Astrocyte (in vitro differentiated cells and primary cell): ENCODE data around the gene KIF18B. TPM values are rescaled to one million over a fixed set of nuclear protein-coding genes. Genes with fewer than 3 reads are reported as not detected.

Experiments used
- DNase-seq: peaks from one replicate; pipeline ENCODE4 v3.0.0-alpha.2; 2010; ENCODE audit warnings: low read depth
- FAIRE-seq: peaks from 2 replicates; lab custom pipeline; 2011; peaks lifted over from hg19 to GRCh38; lab: Jason Lieb, UNC
- H2AFZ ChIP-seq: 2 replicates; pipeline ENCODE4 v1.6.0; 2012; ENCODE audit warnings: low read depth, low read length, inconsistent platforms
- H3K27ac ChIP-seq: 2 replicates; pipeline ENCODE4 v1.5.1; 2011; ENCODE audit warnings: low read depth, low read length, inconsistent platforms
- H3K27me3 ChIP-seq: 2 replicates; pipeline ENCODE4 v1.6.0; 2011; ENCODE audit warnings: low read length, inconsistent platforms; ENCODE audit not compliant: insufficient read depth
- H3K36me3 ChIP-seq: 2 replicates; pipeline ENCODE4 v1.5.1; 2011; ENCODE audit warnings: low read length, inconsistent platforms; ENCODE audit not compliant: insufficient read depth
- H3K4me1 ChIP-seq: 2 replicates; pipeline ENCODE4 v1.5.1; 2011; ENCODE audit warnings: low read length, inconsistent platforms; ENCODE audit not compliant: insufficient read depth
- H3K4me2 ChIP-seq: 2 replicates; pipeline ENCODE4 v1.6.0; 2012; ENCODE audit warnings: low read length, inconsistent platforms
- H3K4me3 ChIP-seq: 2 replicates; pipeline ENCODE4 v1.5.1; 2011; ENCODE audit warnings: low read depth, mild to moderate bottlenecking, low read length, inconsistent platforms; ENCODE audit not compliant: insufficient read depth
- H3K79me2 ChIP-seq: 2 replicates; pipeline ENCODE4 v1.6.0; 2012; ENCODE audit warnings: mild to moderate bottlenecking, low read length, inconsistent platforms; ENCODE audit not compliant: insufficient read depth
- H3K9ac ChIP-seq: 2 replicates; pipeline ENCODE4 v1.6.0; 2012; ENCODE audit warnings: mild to moderate bottlenecking, low read length, inconsistent platforms
- H3K9me3 ChIP-seq: 2 replicates; pipeline ENCODE4 v1.5.1; 2012; ENCODE audit warnings: low read depth, mild to moderate bottlenecking, low read length, inconsistent platforms; ENCODE audit not compliant: insufficient read depth
- H4K20me1 ChIP-seq: 2 replicates; pipeline ENCODE4 v1.6.0; 2012; ENCODE audit warnings: low read length, inconsistent platforms; ENCODE audit not compliant: insufficient read depth
- H3K27ac Mint-ChIP-seq: one replicate; pipeline ENCODE4 v1.8.0; 2021; ENCODE audit warnings: mild to moderate bottlenecking, mixed read lengths; ENCODE audit not compliant: unreplicated experiment
- H3K27me3 Mint-ChIP-seq: one replicate; pipeline ENCODE4 v1.8.0; 2021; ENCODE audit warnings: low read depth, mixed read lengths; ENCODE audit not compliant: unreplicated experiment
- H3K36me3 Mint-ChIP-seq: one replicate; pipeline ENCODE4 v1.8.0; 2021; ENCODE audit warnings: low read depth, mixed read lengths; ENCODE audit not compliant: unreplicated experiment
- H3K4me1 Mint-ChIP-seq: one replicate; pipeline ENCODE4 v1.8.0; 2021; ENCODE audit warnings: low read depth, mixed read lengths; ENCODE audit not compliant: unreplicated experiment
- H3K4me3 Mint-ChIP-seq: one replicate; pipeline ENCODE4 v1.8.0; 2021; ENCODE audit warnings: mild to moderate bottlenecking, moderate library complexity, mixed read lengths; ENCODE audit not compliant: unreplicated experiment
- H3K9me3 Mint-ChIP-seq: one replicate; pipeline ENCODE4 v1.8.0; 2021; ENCODE audit warnings: mild to moderate bottlenecking, mixed read lengths; ENCODE audit not compliant: unreplicated experiment
- EZH2 ChIP-seq: IDR thresholded peaks from 2 replicates; pipeline ENCODE4 v1.6.1; 2012; ENCODE audit warnings: mild to moderate bottlenecking, low read length, inconsistent platforms; ENCODE audit not compliant: insufficient read depth
- total RNA-seq: library from RNA; stranded (reverse); gene quantifications from 2 replicates; pipeline ENCODE4 v1.2.1, GENCODE V29; 2021
- TF ChIP-seq, protein P1 (sequence below): IDR thresholded peaks from 2 replicates; pipeline ENCODE4 v1.5.1; 2011; ENCODE audit warnings: low read depth, mild to moderate bottlenecking, inconsistent platforms, low read length, moderate library complexity; ENCODE audit not compliant: insufficient read depth

Gene KIF18B
- total RNA-seq, 1 donor from 2014 or later, result 1.8 TPM

GRCh38 chr17:44925731-44926697, 21.6 kb downstream of the KIF18B start:
- Histone ChIP-seq H3K36me3 (peaks cover 6% of the 10 kb centered on the region), H3K4me2 (no peak overlapping the region), H2AFZ (no peak overlapping the region), H4K20me1 (no peaks in the 10 kb centered on the region), H3K4me3 (no peak overlapping the region), H3K9ac (no peak overlapping the region), H3K9me3 (no peaks in the 10 kb centered on the region), H3K79me2 (no peaks in the 10 kb centered on the region), H3K27me3 (peaks cover 6% of the 10 kb centered on the region), H3K4me1 (no peaks in the 10 kb centered on the region), H3K27ac (no peak overlapping the region)
- Mint-ChIP-seq H3K4me1 (no peaks in the 10 kb centered on the region), H3K27ac (no peak overlapping the region), H3K4me3 (no peak overlapping the region), H3K9me3 (no peaks in the 10 kb centered on the region), H3K27me3 (peaks cover 29% of the 10 kb centered on the region), H3K36me3 (no peaks in the 10 kb centered on the region)
- no peak for DNase-seq
- FAIRE-seq, result no peak
- no peak for TF ChIP-seq EZH2
- TF ChIP-seq, protein P1, sequence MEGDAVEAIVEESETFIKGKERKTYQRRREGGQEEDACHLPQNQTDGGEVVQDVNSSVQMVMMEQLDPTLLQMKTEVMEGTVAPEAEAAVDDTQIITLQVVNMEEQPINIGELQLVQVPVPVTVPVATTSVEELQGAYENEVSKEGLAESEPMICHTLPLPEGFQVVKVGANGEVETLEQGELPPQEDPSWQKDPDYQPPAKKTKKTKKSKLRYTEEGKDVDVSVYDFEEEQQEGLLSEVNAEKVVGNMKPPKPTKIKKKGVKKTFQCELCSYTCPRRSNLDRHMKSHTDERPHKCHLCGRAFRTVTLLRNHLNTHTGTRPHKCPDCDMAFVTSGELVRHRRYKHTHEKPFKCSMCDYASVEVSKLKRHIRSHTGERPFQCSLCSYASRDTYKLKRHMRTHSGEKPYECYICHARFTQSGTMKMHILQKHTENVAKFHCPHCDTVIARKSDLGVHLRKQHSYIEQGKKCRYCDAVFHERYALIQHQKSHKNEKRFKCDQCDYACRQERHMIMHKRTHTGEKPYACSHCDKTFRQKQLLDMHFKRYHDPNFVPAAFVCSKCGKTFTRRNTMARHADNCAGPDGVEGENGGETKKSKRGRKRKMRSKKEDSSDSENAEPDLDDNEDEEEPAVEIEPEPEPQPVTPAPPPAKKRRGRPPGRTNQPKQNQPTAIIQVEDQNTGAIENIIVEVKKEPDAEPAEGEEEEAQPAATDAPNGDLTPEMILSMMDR, result no peak

- Histone ChIP-seq H3K9ac (no peak overlapping the region), H3K36me3 (peaks cover 5% of the 10 kb centered on the region), H3K27me3 (peaks cover 9% of the 10 kb centered on the region), H3K4me3 (no peak overlapping the region), H3K9me3 (no peaks in the 10 kb centered on the region), H3K4me2 (no peak overlapping the region), H3K79me2 (no peaks in the 10 kb centered on the region), H2AFZ (no peak overlapping the region), H3K4me1 (no peaks in the 10 kb centered on the region), H4K20me1 (no peaks in the 10 kb centered on the region), H3K27ac (no peak overlapping the region)
- no peak overlapping the region for H3K27ac Mint-ChIP-seq
- H3K4me1 Mint-ChIP-seq, result no peaks in the 10 kb centered on the region
- DNase-seq (no peak), FAIRE-seq (no peak)
- peaks cover 38% of the 10 kb centered on the region for H3K27me3 Mint-ChIP-seq
- H3K36me3 Mint-ChIP-seq, result no peaks in the 10 kb centered on the region
- TF ChIP-seq, protein P1, result no peak
- TF ChIP-seq EZH2, result no peak
- H3K9me3 Mint-ChIP-seq, result no peaks in the 10 kb centered on the region
- no peak overlapping the region for H3K4me3 Mint-ChIP-seq
Observed at GRCh38 chr17:44924107-44924544, 23.4 kb downstream of the KIF18B start.
